ENCODE data around the gene WAPL.

WAPL gene

DNA sequence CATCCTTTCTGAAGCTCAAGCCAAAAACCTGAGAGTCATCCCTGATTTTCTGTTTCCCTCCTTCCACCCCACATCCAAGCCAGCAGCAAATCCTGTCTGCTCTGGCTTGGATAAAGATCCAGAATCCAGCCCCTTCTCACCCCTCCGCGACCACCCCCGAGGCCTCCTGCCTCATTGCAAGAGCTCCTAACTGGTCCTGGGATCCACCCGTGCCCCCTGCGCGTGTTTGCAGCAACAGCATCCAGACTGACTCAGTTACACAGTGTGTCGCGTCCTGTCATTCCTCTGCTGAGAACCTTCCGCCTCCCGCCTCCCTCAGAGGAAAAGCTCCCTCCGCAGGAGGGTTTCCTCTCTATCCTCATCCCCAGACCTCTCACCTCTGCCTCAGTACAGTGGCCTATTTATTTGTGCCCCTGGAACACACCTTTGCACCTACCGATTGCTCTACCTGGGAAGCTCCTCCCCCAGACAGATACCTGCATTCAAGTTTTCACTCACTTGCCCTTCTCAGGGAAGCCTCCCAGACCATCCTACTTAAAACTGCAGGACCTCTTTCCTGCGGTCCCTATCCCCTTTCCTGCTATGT lies 133.4 kb downstream of the WAPL start:
- DNase-seq (ENCODE audit: low read depth), result no peak

DNA sequence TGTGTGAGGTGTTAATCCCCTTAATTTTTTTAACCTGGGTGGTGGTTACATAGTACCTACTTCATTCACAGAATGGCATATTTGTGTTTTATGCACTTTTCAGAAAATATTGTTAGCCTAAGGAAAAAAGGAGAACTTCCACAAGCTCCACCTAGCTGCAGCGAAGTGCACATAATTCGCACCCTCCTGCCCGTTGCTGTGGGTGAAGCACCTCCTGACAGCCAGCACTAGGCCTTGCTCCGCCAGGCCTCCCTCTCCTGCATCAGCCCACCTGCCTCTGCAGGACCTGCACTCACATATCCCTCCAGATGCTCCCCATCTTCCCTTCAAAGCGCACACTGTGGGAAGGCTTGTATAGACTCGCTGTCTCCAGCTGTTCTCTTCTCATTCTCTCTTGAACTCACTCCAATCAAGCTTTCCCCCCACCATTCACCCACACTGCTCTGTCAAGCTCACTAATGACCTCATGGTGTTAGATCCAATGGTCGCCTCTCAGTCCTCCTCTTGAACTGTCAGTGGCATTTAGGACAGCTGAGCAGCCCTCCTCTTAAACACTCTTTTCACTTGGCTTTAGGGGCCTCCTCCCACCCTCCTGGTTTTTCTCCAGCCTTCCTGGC lies 134.3 kb downstream of the WAPL start:
- DNase-seq (ENCODE audit: low read depth), result no peak

GRCh38 chr10:86385806-86386205 lies 135.8 kb downstream of the WAPL start:
- DNase-seq (ENCODE audit: low read depth), result no peak

Data from activated T-cell treated with anti-CD3 and anti-CD28 coated beads for 48 hours (primary cell).